ENCODE measurements around the gene PRDM12. TPM values are rescaled to one million over a fixed set of nuclear protein-coding genes. Genes with fewer than 3 reads are reported as not detected.

The PRDM12 gene
- total RNA-seq, 2 donors from 2014 or later, result 0.39 TPM; not detected in 1

DNA sequence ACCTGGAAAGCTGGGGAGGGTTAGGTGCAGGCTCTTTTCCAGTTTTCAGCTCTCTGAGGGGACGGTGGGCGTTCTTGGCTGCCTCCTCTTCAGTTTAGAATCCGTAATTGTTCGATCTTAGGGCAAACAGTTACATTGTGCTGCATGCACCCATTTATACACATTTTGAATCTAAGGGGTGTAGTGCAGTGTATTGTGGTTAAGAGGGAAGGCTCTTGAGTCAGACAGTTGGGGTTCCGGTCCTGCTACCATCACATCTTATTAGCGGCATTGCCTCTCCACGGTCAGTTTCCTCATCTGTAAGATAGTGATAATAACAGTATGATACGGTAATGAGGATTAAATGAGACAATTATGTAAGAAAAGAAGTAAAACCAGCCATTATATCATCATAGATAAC, 29.8 kb downstream of the PRDM12 start:
- peak overlapping the region; percentile 94 for H3K4me3 Mint-ChIP-seq
- ATAC-seq (peak in 1 of 2 donors; percentile 40), DNase-seq (ENCODE audit: low spot score) (no peak)
- peak overlapping the region; percentile 85 to 95 for H3K27ac Mint-ChIP-seq
- peaks cover 3% of the 10 kb centered on the region for H3K9me3 Mint-ChIP-seq
- peaks cover 0 to 6% of the 10 kb centered on the region in 2 donors for H3K27me3 Mint-ChIP-seq
- H3K4me1 Mint-ChIP-seq (ENCODE audit: low read depth in 2 of 2), result peaks cover 34 to 50% of the 10 kb centered on the region in 2 donors
- H3K36me3 Mint-ChIP-seq, result peaks cover 25% of the 10 kb centered on the region

DNA sequence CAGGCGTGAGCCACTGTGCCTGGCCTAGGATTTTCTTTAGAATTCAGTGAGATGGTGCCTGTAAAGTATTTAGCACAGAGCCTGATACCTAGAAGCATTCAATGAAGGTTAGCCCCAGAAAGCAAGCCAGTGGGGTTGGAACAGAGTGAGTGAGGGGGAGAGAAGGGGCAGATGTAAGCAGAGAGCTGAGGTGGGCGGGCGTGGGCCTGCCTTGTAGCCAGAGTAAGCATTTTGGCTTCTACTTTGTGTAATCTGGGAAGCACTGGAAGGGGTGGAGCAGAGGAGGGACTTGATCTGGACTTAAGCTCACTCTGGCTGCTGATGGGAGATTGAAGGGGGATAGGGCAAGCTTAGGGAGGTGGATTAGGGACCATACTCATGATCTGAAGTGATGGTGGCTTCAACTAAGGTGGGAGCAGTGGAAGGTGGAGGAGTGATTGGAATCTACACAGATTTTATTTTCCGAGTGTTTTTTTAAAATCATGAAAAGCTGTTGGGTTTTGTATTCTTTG, 31.8 kb downstream of the PRDM12 start:
- peaks cover 34 to 38% of the 10 kb centered on the region in 2 donors for H3K4me1 Mint-ChIP-seq (ENCODE audit: low read depth in 2 of 2)
- no peaks in the 10 kb centered on the region for H3K27me3 Mint-ChIP-seq
- H3K4me3 Mint-ChIP-seq, result peak overlapping the region; percentile 1
- no peak for DNase-seq (ENCODE audit: low spot score)
- peak overlapping the region in 1 of 2 donors; percentile 47 for H3K27ac Mint-ChIP-seq
- no peak for ATAC-seq
- H3K9me3 Mint-ChIP-seq, result peaks cover 3% of the 10 kb centered on the region
- H3K36me3 Mint-ChIP-seq, result peaks cover 28% of the 10 kb centered on the region

DNA sequence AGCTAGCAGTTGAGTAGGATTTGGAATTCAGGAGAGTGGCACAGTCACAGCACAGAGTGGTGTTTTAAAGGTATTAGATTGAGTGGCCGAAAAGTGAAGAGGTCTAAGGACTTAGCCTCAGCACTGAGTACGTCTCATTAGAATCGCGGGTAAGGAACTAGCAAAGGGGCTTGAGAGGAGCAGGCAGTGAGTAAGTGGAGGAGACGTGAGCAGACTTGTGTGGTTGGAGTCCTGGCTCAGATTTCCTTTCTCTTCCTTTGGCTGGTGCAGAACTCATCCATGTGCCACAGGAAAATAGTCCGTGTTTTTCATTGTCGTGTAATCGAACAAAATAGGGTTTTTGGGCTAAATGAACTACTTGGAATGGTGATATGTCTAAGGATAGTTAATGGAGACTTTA, 32.6 kb downstream of the PRDM12 start:
- ATAC-seq (no peak), DNase-seq (ENCODE audit: low spot score) (no peak)
- H3K27ac Mint-ChIP-seq, result no peak overlapping the region
- H3K9me3 Mint-ChIP-seq, result peaks cover 3% of the 10 kb centered on the region
- H3K36me3 Mint-ChIP-seq, result peaks cover 29% of the 10 kb centered on the region
- H3K27me3 Mint-ChIP-seq, result no peaks in the 10 kb centered on the region
- peaks cover 34 to 38% of the 10 kb centered on the region in 2 donors for H3K4me1 Mint-ChIP-seq (ENCODE audit: low read depth in 2 of 2)
- no peak overlapping the region for H3K4me3 Mint-ChIP-seq

DNA sequence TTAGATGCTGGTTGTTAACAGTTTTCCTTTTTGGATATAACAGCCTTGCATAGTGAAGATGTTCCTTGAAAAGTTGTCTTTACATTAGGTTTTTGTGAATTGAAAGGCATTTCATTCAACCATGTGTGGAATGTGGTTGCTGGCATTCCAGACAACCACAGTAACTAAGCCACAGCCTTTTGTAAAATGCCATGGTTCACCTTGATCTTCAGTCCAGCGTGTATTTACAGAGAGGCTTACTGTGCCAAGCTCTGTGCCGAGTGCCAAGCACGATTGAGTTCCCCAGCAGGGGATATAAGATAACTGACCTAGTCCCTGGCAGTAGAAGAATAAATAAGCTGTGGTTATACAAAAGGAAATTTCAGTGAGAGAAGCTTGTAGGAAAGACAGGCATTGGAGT, 34.1 kb downstream of the PRDM12 start:
- Mint-ChIP-seq H3K4me3 (no peak overlapping the region), H3K9me3 (no peaks in the 10 kb centered on the region), H3K27ac (no peak overlapping the region), H3K27me3 (no peaks in the 10 kb centered on the region), H3K4me1 (ENCODE audit: low read depth in 2 of 2) (peaks cover 31 to 35% of the 10 kb centered on the region in 2 donors), H3K36me3 (peaks cover 42% of the 10 kb centered on the region)
- ATAC-seq (no peak), DNase-seq (ENCODE audit: low spot score) (no peak)

DNA sequence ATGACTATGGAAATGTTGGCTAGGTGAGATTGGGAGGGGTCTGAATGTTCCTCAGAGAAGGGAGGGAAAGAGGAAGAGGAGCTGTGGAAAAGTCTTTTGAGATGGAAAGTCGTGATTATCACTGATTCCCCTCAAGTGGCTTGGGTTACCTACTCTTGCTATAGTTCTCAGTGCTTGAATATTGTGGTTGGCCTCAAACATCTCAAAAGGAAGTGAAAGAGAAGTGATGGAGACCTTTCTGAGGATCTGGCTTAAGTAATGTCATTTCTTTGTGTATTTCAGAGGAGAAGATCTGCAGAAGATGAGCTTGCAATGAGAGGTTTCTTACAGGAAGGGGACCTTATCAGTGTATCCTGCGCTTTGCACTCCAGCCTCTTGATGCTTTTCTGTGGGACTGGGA, 34.7 kb downstream of the PRDM12 start:
- ATAC-seq (no peak), DNase-seq (ENCODE audit: low spot score) (no peak)
- H3K36me3 Mint-ChIP-seq, result peaks cover 45% of the 10 kb centered on the region
- no peaks in the 10 kb centered on the region for H3K9me3 Mint-ChIP-seq
- H3K27ac Mint-ChIP-seq, result no peak overlapping the region
- peaks cover 29 to 34% of the 10 kb centered on the region in 2 donors for H3K4me1 Mint-ChIP-seq (ENCODE audit: low read depth in 2 of 2)
- H3K4me3 Mint-ChIP-seq, result no peak overlapping the region
- no peaks in the 10 kb centered on the region for H3K27me3 Mint-ChIP-seq

DNA sequence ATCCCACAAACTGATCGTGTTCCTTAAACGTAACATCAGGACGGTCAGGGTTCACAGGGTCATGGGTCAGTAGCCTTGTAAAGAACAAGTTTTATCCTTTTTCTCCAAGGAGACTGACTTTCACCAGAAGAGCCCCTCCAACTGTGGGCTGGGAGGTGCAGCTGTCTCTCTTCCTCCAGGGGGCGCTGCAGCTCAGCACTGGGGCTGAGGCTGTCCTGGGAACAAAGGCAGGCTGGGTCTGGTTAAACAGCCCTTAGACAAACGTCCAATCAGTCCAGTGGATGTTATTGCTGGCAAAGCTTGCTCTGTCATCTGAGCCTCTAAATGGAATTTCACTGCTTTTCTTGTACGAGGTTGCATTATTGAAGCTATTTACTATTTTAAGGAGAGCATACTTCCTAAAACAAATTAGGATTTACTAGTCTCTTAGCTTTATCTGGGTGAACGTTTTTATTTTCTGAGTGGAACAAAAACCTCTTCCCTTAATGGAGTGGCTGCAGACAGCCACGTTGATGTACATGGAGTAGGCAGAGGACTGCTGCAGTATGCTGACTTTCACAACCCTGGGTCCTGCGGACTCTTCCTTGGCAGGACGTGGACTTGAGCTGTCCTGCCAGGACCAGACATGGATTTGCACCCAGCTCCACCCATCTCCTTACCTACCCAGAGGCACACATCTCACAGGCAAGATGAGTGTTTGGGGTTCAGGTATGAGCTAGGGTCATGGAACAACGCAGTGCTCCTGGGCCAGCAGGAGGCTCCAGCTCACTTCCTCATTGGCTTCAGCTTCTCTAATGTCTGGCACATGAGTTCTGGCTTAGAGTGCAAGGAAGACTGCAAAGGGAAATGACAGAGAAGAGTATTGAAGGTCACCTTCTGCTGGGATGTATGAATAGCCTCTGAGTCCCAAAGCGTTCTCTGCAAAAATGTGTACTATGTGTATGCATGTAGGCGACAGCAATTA, 36.9 kb downstream of the PRDM12 start:
- Mint-ChIP-seq H3K9me3 (no peaks in the 10 kb centered on the region), H3K27me3 (no peaks in the 10 kb centered on the region), H3K4me1 (ENCODE audit: low read depth in 2 of 2) (peaks cover 18 to 20% of the 10 kb centered on the region in 2 donors), H3K27ac (no peak overlapping the region), H3K4me3 (no peak overlapping the region), H3K36me3 (peaks cover 47% of the 10 kb centered on the region)
- peak; percentile 73 to 76 for ATAC-seq
- no peak for DNase-seq (ENCODE audit: low spot score)

DNA sequence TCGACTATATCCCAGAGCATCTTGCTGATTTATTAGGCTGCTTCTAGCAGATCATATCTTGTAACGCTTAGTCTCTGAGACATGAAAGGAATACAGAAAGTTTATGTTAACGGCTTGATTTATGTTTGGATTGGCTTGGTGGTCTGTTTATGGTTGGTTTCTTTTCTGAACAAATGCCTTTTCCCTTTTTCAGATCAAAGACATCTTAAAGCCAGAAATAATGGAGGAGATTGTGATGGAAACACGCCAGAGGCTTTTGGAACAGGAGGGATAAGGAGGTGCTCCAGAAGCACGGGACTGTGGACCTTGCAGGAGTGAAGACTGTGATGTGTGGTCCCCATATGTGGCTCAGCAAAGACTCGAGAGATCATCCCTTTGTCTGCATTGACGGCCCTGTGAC, 39.1 kb downstream of the PRDM12 start:
- DNase-seq (ENCODE audit: low spot score) (no peak), ATAC-seq (no peak)
- Mint-ChIP-seq H3K36me3 (peaks cover 34% of the 10 kb centered on the region), H3K9me3 (no peaks in the 10 kb centered on the region), H3K27me3 (no peaks in the 10 kb centered on the region), H3K4me3 (no peak overlapping the region), H3K4me1 (ENCODE audit: low read depth in 2 of 2) (peaks cover 7 to 13% of the 10 kb centered on the region in 2 donors), H3K27ac (no peak overlapping the region)

DNA sequence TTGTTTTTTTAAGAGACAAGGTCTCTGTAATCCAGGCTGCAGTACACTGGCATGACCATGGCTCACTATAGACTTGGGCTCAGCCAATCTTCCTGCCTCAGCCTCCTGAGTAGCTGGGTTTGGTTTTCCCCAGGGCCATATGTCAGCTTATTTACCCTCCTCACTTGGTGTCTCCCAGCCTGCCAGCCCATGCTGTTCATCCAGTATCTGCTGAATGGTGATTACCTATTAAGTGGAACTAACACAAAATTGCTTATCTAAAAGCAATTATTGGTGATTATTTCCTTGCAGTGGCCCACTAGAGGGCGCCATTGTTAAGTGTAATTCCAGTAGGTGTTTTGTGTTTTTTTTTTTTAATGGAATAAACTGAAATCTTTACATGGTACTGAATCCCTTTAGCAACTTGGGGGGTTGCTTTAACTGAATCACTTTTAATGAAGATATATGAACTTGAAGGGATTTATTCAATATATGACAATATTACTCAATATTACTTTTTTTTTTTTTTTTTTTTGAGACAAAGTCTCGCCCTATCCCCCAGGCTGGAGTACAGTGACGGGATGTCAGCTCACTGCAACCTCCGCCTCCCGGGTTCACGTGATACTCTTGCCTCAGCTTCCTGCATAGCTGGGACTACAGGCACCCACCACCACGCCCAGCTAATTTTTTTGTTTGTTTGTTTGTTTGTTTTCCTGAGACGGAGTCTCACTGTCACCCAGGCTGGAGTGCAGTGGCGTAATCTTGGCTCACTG, 43.0 kb downstream of the PRDM12 start:
- Mint-ChIP-seq H3K4me3 (no peak overlapping the region), H3K9me3 (no peaks in the 10 kb centered on the region), H3K27me3 (no peaks in the 10 kb centered on the region), H3K4me1 (ENCODE audit: low read depth in 2 of 2) (peaks cover 0 to 12% of the 10 kb centered on the region in 2 donors), H3K27ac (no peak overlapping the region), H3K36me3 (peaks cover 20% of the 10 kb centered on the region)
- ATAC-seq (no peak), DNase-seq (ENCODE audit: low spot score) (peak; percentile 75)

DNA sequence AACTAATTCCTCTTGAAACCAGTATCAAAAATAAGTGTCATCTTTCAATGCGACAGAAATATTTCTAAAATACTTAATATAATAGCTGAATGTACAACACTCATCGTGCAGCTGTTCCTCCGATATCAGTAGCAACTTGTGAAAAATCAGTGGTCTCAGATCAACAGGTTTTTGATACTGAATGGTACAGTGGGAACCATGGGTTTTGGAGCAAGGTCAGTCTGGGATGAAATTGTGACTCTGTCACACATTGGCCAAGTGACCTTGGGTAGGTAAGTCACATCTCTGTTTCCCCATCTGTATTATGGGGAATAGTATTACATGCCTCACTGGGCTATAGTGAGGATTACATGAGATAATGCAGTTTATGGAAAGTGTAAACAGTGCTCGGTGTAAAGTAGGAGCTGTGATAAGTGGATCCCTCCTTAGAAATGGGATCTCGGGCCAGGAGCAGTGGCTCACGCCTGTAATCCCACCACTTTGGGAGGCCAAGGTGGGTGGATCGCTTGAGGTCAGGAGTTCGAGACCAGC, 46.5 kb downstream of the PRDM12 start:
- no peaks in the 10 kb centered on the region for H3K27me3 Mint-ChIP-seq
- H3K9me3 Mint-ChIP-seq, result no peaks in the 10 kb centered on the region
- peak overlapping the region; percentile 19 for H3K4me3 Mint-ChIP-seq
- DNase-seq (ENCODE audit: low spot score) (no peak), ATAC-seq (no peak)
- H3K36me3 Mint-ChIP-seq, result no peaks in the 10 kb centered on the region
- H3K4me1 Mint-ChIP-seq (ENCODE audit: low read depth in 2 of 2), result peaks cover 25 to 27% of the 10 kb centered on the region in 2 donors
- peak overlapping the region in 1 of 2 donors; percentile 23 for H3K27ac Mint-ChIP-seq

DNA sequence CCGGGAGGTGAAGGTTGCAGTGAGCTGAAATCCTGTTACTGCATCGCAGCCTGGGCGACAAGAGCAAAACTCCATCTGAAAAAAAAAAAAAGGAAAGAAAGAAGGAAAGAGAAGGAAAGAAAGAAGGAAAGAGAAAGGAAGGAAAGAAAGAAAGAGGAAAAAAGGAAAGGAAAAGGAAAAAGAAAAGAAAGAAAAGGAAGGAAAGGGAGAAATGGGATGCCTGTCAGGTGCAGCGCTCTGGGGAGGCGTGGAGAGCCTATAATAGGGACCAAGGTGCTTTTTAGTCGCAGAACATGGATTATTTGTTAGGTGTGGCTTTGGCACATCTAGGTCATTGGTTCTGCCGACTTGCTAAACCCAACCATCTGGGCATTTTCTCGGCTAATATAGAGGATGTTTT, 47.1 kb downstream of the PRDM12 start:
- H3K27me3 Mint-ChIP-seq, result no peaks in the 10 kb centered on the region
- H3K27ac Mint-ChIP-seq, result peak overlapping the region in 1 of 2 donors; percentile 23
- peaks cover 25 to 27% of the 10 kb centered on the region in 2 donors for H3K4me1 Mint-ChIP-seq (ENCODE audit: low read depth in 2 of 2)
- no peaks in the 10 kb centered on the region for H3K9me3 Mint-ChIP-seq
- ATAC-seq (no peak), DNase-seq (ENCODE audit: low spot score) (no peak)
- H3K4me3 Mint-ChIP-seq, result peak overlapping the region; percentile 17
- no peaks in the 10 kb centered on the region for H3K36me3 Mint-ChIP-seq

DNA sequence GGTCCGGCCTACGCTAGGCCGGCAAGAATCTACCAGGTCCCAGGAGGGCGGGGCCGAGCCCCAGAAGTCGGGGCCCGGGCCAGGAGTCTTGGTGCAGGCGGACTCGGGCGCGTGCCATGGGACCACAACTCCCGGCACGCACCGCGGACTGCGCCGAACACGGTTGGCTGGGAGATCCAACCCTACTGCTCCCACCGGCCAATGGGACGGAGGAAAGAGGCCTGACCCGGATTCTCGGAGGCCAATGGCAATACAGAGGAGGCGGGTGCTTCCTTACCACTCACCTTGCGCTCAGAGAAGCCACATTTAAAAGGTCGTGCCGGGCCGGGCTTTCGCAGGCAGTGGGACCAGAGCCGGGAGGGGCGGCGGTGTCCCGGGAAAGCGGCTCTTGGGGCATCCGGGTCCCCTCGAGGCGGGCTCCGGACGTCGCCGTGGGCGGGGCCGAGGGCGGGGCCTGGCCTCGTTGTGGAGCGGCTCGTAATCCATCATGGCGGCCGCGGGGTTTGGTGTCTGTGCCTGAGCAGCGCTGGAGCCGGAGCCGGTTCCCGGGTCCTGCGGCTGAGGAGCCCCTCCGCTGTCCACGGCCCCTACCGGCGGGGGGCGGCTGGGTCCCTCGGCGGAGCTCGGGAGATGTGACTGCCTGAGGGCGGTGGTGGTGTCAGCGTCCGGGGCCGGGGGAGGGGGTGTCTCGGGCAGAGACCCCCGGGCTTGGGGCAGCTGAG, 48.3 kb downstream of the PRDM12 start:
- Mint-ChIP-seq H3K27me3 (no peaks in the 10 kb centered on the region), H3K4me3 (peak overlapping the region; percentile 96), H3K9me3 (no peaks in the 10 kb centered on the region), H3K27ac (peak overlapping the region; percentile 81 to 90), H3K4me1 (ENCODE audit: low read depth in 2 of 2) (peaks cover 25 to 27% of the 10 kb centered on the region in 2 donors), H3K36me3 (no peaks in the 10 kb centered on the region)
- DNase-seq (ENCODE audit: low spot score) (peak; percentile 97), ATAC-seq (peak; percentile 99)

DNA sequence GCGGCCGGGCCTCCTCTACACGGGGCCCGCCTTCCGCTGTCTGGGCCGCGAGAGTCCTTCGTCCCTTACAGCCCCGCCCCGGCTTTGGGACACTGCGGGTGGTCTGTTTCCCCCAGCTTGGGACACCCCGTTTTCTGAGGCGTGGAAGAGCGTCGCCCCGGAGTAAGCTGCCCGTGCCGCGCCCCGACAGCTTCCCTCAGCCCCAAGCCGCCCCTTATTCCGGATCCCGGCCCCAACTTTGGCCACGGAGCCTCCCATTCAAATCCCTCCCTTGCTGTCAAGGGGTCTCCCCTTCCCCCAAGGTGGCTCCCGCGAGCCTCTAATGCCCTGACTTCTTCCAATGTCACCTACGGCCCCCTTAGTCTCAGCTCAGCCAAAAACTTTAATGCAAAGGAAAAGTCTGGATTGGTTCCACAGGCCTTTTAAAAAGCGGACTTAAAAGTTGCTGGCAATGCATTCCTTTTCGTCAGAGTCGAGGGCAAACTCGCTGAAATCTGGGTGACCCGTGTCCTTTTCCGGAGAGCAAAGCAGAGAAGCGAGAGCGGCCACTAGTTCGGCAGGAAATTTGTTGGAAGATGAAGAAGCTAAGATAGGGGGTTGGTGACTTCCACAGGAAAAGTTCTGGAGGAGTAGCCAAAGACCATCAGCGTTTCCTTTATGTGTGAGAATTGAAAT, 49.0 kb downstream of the PRDM12 start:
- DNase-seq (ENCODE audit: low spot score) (no peak), ATAC-seq (peak in 1 of 2 donors; percentile 17)
- H3K27ac Mint-ChIP-seq, result peak overlapping the region; percentile 81 to 96
- no peaks in the 10 kb centered on the region for H3K9me3 Mint-ChIP-seq
- no peaks in the 10 kb centered on the region for H3K27me3 Mint-ChIP-seq
- H3K4me3 Mint-ChIP-seq, result peak overlapping the region; percentile 96
- H3K4me1 Mint-ChIP-seq (ENCODE audit: low read depth in 2 of 2), result peaks cover 25 to 27% of the 10 kb centered on the region in 2 donors
- H3K36me3 Mint-ChIP-seq, result no peaks in the 10 kb centered on the region
